HG02943 (cell line): Measurements from ENCODE around the gene PDCD1.
"Not testable (repeated sequence)": the region's sequence is repeated elsewhere in the genome, so short reads cannot be mapped to it uniquely, and the experiment has no call there.

Source experiments
- ATAC-seq: cut with Tn5 transposase; IDR thresholded peaks from one replicate; pipeline ENCODE4 v1.9.1; 2021; ENCODE audit warnings: mild to moderate bottlenecking, low read depth, moderate library complexity; ENCODE audit not compliant: unreplicated experiment

Gene PDCD1

DNA sequence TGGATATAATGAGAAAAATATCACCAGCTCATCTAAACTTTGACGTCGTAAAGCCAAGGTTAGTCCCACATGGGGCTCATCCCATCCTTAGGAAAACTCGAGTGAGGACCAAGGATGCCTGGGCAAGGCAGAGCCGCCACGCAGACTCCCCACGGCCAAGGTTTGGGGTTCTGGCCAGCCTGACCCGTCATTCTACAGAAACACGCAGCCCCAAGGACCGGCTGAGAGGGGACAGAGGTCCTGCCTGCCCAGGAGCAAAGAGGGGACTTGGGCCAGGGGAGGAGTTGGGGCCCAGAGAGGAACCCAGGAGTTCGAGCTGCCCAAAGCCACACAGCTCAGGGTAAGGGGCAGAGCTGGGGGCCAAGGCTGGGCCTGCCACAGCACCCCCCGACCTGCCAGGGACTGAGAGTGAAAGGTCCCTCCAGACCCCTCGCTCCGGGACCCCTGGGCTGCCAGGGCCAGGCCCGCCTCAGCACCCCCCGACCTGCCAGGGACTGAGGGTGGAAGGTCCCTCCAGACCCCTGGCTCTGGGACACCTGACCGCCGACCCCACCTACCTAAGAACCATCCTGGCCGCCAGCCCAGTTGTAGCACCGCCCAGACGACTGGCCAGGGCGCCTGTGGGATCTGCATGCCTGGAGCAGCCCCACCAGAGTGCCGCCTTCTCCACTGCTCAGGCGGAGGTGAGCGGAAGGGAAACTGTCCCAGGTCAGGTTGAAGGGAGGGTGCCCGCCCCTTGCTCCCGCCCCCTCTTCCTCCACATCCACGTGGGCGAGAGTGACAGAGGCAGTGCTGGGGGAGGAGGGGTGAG is at the start of gene PDCD1:
Gene PDCD1 (minus strand): TSS at position 689 of the 811 bp plus-strand sequence. CDS start 56 bp downstream, at position 633.
- no peak for ATAC-seq

DNA sequence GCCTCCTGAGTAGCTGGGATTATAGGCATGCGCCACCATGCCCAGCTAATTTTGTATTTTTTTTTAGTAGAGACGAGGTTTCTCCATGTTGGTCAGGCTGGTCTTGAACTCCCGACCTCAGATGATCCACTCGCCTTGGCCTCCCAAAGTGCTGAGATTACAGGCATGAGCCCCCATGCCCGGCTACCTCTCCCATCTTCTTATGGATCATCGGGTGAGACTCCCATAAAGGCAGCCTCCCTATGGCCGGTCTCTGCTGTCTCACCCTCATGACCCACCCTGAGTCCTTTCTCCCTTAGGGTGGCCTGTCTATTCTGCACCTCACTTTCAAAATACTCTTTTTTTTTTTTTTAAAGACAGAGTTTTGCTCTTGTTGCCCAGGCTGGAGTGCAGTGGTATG is 49.1 kb upstream of the PDCD1 start:
- ATAC-seq, result not testable (repeated sequence)

DNA sequence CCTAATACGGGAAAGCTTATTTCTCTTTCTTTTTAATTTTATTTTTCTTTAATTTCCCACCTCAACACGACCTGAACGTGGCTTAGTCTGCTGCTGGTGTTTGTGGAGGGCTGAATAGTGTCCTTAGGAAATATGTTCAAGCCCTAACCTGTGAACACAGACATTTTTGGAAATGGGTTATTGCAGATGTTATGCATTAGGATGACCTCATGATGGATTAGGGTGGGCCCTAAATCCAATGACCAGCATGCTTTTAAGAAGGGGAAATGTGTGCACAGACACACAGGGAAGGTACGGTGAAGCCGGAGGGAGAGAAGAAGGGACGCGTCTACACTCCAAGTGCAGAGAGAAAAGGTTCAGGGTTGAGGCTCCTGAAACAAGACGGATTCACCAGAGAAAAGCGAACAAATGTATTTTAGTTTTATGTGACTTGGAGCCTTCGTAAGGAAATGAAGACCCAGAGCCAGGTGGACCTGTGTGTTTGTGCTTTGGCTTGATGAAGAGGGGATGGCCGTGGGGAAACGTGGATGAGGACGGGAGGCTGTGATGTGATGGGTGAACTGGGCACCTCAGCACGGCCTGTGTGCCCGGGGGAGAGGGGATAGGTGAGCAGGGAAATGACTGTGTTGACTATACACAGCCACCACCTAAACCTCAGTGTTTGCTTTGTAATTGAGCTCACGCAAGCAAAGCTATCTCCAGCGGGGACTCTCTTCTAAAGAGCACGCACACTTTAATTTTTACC is 48.3 kb upstream of the PDCD1 start:
- ATAC-seq, result no peak

DNA sequence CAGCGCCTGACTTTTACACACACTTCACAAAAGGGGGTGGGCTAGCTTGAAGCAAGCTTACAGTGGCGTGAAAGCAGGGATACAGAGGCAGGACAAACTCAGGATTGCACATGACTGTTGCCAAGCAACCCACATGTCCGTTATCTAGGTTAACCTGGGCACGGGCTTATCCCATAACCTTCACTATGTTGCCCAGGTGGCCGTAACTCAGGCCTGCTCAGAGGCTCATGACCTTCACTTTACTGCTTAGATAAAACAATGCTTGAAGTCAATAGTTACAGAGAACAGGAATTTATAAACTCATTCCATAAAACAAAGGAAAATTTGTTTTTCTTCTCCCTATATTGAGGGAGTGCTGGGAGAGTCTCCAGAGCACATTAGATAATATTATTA is 47.7 kb upstream of the PDCD1 start:
- ATAC-seq, result not testable (repeated sequence)

DNA sequence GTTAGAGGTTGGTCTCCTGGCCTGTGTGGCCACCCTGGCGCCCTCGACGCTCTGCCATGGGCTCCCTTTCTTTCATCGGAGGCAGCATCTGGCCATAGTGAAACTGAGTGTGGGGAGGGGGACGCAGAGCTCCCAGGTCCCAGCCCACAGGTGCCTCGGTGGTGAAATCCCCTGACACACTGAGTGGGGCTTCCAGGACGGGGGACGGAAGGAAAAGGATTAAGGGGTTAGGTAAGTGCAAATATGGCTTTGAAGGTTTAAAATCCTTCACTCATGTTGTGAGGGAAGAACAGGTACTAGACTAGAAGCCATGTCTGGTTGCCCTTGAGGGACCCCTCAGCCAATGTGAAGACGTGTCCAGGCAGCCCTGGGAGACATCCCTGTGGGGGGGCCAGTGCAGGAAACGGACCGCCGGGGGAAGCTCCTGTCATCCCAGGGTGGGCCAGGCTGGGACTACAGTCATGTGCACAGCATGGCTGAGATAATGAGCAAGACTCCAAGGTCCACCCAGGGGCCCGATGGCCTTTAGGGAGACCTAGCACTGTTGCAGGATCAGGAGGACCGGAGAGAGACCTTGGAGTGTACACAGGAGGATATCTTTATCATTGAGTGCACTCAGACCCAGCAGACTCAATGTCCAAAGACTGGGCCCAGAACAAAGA is 47.2 kb upstream of the PDCD1 start:
- no peak for ATAC-seq

DNA sequence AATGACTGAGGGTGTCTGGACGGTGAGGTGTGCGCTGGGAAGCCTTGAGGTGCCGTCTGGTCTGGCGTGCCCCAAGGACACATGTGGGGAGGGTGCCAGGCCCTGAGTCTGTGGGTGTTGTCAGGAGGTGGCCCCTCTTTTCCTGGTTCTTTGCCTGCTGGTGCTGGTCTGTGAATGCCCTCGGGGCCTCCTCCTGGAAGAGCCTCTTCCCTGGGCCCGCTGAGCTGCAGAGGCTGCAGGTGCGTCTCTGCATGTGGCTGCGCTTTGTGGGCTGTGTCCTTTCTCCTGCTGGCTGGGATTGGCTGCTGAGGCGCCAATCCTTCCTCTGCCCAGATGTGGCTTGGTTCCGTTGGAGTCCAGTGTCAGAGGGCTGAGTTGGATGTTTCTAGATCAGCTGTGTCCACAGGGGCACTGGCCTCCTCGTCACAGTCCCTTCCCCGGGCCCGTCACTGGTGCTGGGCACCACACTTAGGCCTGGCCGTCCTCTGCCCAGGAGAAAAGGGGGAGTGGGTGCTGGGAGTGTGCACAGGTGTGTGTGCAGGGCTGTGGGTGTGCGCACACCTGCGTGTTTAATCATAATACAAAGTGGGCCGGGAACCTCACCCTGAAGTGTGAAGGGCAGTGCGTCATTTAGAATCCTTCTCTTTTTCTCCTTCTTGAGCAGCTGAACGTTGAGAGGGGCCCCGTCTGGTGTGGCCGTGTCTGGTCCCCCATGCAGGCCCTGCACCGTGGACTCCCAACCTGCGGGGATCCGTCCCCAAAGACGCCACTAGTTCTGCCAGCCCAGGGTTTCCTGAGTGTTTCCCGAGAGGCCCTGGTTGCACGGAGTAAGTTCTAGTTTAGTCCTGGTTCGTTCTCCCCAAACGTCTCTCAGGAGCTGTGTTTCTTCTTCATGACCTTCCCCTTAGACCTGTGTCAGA is 46.4 kb upstream of the PDCD1 start:
- no peak for ATAC-seq

DNA sequence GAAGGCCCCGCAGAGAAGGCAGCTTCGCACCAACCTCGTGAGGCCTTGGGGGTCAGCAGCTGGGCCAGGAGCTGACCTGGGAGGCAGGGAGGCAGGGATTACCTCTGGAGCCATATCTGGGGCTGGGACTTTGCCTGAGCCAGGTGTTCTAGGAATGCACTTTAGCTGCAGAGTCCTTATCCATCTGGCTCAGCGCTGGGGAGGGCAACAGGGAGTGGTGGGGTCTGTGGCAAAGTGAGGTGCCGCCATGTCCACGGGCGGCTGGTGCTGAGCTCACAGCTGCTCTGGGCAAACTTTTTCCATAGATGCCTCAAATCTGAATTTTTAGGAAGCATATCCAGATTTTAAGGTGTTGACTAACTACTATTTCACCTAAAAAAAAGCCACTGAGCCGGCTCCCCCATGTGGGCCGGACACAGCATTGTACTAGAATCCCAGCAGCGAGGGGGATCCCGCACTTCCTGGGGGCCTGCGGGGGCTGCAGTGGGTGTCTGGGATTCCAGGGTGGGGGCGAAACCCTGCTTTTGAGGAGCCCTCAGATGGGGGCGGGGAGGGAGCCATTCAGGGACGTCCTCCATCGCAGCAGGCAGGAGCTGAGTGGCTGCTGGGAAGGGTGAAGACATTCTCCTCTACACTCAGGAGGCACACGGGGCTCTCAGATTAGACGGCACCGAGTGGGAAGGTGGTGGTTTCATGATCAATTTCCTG is 45.5 kb upstream of the PDCD1 start:
- no peak for ATAC-seq

DNA sequence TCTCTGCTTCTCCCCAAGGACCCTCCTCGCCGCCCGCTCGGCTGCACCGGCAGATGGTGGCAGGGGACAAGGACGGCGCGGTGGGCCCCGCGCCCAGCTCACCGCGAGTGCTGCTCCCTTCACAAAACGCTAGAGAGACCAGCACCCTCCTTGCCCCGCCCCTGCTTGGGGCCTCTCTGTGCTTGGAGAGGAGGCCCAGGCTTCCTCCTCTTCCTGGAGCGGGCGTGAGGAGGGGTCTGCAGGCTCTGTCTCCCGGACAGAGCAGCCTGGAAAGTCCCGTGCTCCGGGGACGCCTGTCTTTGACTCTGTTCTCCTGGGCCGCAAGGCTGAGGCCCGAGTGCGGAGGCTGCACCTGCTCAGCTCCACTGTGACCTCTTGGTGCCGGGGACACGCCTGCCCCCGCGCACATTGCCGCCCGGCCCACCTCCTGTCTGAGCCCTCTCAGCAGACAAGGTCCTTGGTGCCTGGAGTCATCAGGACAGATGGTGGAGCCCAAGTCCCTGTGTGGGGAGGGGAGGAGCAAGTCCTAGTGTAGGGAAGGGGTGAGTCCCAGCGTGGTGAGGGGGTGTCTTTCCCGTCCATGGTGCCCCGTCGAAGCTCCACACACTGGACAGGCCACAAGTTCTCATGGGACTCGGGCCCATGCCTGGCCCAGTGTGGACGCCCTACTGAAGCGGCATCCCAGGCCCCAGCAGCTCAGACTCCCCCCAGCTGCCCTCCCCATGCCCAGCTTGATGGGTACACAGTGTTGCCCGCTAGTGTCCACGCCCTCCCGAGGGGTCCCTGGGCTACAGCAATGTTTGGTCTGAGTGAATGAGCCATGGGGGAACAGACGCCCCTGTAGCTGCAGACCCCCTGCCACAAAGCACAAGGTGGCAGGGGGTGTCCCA is 44.7 kb upstream of the PDCD1 start:
- ATAC-seq, result no peak

DNA sequence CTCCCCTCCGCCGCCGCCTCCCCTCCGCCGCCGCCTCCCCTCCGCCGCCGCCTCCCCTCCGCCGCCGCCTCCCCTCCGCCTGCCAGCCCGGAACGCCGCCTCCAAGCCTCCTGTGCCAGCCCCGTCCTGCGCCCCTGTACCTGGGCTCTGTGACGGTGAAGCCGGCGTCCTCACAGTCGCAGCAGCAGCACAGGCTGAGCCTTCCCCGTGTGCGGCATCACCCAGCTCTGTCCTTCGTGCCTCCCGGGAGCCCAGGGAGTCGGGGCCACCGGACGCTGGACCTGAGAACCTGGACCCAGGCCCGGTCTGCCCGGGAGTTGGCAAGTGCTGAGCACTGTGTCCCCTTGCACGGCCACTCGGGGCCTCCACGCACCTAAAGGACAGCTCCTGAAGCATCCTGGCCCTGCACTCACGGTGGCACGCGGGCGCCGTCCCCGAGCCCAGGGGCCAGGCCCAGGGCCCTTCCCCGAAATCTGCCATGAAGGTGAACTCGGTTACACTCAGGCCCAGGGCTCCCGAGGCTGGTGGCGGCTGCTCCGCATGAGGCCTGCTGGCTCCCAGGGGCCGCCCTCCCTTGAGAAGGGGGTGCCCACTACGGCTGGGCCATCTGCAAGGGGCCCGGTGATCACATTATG is 43.8 kb upstream of the PDCD1 start:
- no peak for ATAC-seq

DNA sequence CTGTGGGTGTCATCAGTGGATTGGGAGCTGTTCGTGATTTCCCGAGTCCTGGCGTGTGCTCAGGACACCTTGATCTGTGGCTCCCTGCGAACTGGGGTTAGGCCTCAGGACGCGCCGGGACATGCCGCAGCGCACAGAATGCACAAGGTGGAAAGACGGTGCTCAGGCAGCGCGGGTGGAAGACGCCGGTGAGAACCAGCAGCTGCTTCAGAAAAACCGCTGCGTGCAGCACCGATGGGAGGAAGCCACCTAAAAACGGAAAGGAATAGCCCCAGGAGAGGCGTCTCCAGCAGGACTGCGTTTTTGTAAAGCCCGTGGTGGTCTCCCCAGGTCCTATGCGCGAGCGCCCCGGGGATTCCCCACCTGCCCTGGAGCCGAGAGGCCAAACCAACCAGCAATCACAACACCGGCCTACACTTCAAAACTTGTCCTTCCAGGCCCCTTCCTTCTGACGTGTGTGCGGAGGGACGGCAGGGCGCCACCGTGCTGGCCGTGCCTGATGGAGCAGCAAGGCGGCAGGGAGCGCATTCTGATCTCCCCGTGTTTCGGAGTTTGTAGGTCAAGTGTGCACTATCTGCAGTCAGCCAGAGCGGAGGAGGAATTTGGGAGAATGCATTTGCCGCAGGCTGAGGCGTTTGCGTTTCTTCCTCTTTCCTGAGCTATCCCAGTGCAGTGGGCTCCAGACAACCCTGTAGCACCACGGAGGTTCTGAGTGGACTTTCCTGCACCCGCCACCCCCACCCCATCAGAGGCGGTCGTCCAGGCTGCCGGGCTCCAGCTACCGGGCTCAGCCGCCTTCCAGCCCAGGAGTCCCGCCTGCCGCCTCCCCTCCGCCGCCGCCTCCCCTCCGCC is 43.0 kb upstream of the PDCD1 start:
- no peak for ATAC-seq

DNA sequence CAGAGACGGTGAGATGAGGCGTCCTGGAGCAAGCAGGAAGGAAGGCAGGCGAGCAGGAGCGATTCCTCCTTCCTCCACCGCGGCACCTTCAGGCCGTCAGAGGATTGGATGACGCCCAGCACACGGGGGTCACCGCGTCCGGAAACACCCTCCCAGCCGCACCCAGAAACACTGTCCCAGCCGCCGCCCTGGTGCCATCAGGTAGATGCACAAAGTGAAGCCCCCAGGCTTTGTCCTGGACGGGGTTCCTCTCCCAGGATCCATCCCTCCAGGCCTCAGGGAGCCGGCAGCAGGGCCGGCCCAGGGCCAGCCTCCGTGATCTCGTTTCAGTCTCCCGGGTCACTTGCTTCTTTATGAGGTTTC is 42.3 kb upstream of the PDCD1 start:
- ATAC-seq, result no peak

DNA sequence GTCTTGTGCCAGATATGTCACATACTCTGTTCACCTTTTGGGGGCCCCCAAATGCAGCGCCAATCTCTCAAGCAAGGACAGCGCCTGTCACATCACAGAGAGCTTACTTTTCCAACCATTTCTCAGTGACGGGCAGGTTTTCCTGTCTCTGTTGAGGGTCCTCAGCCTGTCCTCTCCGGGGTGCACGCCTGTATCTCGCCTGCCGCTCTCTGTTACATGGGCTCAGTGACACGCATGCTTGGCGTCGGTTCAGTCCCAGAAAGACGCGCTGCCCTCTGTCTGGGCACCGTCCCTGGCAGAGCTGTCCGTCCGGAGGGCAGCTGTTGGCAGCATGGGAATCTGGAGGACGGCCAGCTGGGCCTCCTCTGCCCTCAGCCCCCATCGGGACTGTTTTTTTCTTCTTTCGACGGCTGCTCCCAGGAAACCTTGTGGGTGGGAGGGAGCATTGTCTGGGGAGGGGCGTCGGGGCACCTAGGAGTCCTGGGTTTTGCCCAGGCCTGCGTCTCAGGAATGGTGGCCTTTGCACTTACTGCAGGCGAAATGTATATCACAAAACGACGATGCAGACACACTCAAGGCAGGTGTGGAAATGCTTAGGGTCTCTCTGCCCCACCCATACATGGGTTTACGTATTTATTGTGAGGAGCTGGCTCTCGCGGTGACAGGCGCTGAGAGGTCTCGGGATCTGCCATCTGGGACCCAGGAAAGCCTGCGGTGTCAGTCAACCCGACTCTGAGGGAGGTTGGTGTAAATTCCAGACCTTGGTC is 41.7 kb upstream of the PDCD1 start:
- no peak for ATAC-seq

DNA sequence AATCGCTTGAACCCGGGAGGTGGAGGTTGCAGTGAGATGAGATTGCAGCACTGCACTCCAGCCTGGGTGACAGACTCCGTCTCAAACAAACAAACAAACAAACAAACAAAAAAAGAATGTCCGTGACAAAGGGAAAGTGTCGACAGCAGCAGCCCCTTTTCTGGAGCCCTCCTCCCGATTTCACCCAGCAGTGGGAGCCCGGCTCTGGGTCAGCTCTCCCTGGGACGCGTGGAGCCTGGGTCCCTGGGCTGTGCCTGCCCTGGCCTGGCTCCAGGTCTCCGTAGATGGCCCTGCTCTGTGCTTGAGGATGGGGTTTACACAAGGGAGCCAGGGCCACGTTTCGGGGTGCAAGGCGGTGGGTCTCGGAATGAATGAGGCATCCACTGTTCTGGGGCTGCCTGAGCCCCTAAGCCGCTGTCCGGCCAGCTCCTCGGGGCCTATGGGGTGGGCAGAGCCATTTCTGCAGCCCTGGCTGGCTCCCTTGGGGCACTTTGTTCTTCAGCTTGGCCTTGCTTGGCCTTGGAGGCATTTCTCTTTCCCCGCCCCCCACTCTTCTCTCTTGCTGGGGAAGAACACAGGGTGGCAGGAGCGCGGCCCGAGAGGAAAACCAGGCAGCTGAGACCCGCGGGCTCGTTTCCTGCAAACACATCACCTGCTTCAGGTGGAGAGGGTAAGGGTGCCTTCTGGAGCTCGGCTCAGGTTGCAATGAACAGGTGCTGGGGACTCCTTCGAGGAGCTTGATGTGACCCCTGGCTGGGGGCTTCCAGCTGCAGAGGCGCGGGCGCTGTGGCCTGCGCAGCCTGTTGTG is 40.0 kb upstream of the PDCD1 start:
- ATAC-seq, result no peak

DNA sequence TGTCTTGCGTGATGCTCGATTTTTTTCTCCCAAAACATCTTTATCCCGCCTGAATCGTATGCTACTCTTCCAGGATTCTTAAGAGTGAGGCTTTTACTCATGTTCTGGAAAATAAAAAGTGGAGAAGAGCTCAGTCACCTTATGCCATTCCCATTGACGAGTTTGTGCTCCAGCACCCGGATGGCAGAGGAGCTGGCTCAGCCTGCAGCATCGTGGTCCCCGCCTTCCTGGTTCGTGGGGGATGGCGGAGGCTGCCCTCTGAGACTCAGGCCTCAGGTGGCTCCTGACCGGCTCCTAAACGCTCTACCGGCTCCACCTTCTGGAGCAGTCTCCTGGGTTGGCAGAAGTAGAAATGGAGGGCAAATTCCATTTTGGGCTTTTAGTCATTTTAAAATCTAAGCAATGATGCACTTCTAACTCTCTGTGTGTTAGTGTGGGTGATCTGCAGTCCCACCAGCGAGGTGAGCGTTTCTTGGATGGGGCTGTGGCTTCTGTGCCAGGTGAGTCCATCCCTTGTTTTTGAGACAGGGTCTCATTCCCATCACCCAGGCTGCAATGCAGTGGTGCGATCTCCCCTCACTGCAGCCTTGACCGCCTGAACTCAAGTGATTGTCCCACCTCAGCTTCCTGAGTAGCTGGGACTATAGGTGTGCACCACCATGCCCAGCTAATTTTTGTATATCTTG is 38.7 kb upstream of the PDCD1 start:
- ATAC-seq, result no peak

DNA sequence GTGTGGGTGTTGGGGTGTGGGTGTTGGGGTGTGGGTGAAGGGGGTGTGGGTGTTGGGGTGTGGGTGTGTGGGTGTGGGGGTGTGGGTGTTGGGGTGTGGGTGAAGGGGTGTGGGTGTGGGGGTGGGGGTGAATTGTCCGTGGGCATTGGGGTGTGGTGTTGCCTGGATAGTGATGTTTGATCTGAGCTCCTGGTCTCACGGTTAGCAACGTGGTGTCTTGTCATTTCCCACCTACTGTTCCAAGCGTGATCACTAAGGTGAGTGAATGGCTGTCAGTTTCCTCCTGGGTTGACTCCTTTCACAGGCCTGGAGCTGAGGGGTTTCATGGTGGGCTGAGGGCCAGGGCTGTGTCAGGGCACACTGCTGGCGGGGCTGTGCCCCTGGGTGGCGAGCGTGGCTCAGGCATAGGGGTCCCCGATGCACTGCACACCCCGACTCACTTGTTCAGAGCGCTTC is 38.1 kb upstream of the PDCD1 start:
- ATAC-seq, result no peak
